Choroid plexus epithelial cell (primary cell): ENCODE measurements around the gene ADNP.

Experiments
- DNase-seq: peaks from one replicate; pipeline ENCODE4 v3.0.0-alpha.2; 2010; ENCODE audit warnings: low read depth
- H3K4me3 ChIP-seq: 2 replicates; pipeline ENCODE4 v1.5.1; 2011; ENCODE audit warnings: low read depth, mild to moderate bottlenecking, control low read depth, low read length, moderate library complexity
- CTCF ChIP-seq: conservative IDR thresholded peaks from 2 replicates; pipeline ENCODE4 v1.5.1; 2011; ENCODE audit warnings: low read depth, mild to moderate bottlenecking, control low read depth, inconsistent platforms, low read length, moderate library complexity

ADNP gene

DNA sequence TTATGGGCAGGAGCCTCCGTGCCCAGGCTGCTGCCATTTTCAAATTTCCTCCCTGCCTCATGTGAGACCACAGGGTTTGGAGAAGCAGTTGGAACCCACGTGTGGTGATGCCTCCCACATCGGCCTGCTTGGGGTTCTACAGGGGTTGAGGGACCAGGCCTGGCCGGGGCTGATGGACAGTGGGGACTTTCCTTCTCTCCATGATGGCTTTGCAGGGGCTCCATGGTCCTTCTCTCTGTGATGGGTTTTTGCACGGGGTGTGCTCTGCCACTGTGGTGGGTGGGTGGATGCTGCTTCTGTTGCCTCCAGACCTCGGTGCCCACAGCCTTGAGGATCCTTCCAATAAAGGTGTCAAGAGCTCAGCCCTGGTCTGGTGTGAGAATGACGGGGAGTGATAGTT, 54.4 kb downstream of the ADNP start:
- no peak for DNase-seq
- TF ChIP-seq CTCF, result no peak
- H3K4me3 ChIP-seq, result no peak overlapping the region

- no peak overlapping the region for H3K4me3 ChIP-seq
- TF ChIP-seq CTCF, result no peak
- no peak for DNase-seq
Observed at GRCh38 chr20:50876063-50876685, 55.1 kb downstream of the ADNP start.

DNA sequence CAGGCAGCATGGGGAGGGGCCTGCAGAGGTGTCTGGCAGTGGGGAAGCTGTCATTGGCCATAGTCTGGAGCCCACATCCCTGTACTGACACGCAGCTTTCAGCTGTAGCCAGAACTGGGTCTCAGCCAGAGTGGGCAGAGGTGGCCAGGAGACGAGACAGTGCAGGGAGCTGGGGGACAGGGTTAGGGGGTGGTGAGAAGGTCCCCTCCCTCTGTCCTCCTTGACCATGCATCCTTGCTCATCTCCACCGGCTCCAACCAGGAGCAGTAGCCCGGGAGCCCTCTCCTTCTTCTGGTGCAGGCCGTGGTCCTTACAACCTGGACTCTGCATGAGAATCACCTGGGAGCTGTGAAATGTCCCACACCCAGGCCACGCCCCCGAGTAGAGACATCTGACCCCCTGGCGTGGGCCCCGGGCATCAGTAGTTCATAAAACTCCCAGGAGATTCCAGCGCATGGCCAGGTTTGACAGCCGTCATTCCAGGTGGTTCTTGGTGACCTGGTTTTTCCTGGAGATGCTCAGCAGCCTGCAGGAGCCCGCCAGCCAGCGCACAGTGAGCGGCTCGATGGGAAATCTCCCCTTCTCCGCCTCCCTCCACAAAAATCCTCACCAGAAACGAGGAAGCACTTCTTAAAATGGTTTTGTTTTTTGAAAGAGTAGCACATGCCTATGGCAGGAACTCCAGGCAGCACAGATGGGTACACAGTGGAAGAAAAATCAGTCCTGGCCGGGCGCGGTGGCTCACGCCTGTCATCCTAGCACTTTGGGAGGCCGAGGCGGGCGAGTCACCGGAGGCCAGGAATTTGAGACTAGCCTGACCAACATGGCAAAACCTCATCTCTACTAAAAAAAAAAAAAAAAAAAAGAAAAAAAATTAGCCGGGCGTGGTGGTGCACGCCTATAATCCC, 56.2 kb downstream of the ADNP start:
- H3K4me3 ChIP-seq, result no peak overlapping the region
- DNase-seq, result no peak
- no peak for TF ChIP-seq CTCF

- H3K4me3 ChIP-seq, result no peak overlapping the region
- no peak for TF ChIP-seq CTCF
- DNase-seq, result no peak
Observed at GRCh38 chr20:50874111-50874757, 57.0 kb downstream of the ADNP start.

GRCh38 chr20:50873585-50873984, 57.7 kb downstream of the ADNP start:
- H3K4me3 ChIP-seq, result no peak overlapping the region
- no peak for TF ChIP-seq CTCF
- no peak for DNase-seq

GRCh38 chr20:50872560-50873425, 58.4 kb downstream of the ADNP start:
- no peak for TF ChIP-seq CTCF
- no peak overlapping the region for H3K4me3 ChIP-seq
- DNase-seq, result no peak
